Glutamatergic neuron (in vitro differentiated cells): ENCODE measurements around the gene MAP2K6. TPM values are rescaled to one million over a fixed set of nuclear protein-coding genes. Genes with fewer than 3 reads are reported as not detected.

Source experiments
- DNase-seq: peaks from one replicate; pipeline ENCODE4 v3.0.0; 2022
- H3K27ac Mint-ChIP-seq: one replicate; pipeline ENCODE4 v1.8.0; 2020; ENCODE audit warnings: mild to moderate bottlenecking, mixed read lengths, inconsistent platforms; ENCODE audit not compliant: unreplicated experiment
- H3K27me3 Mint-ChIP-seq: one replicate; pipeline ENCODE4 v1.8.0; 2020; ENCODE audit warnings: mild to moderate bottlenecking, moderate library complexity, mixed read lengths, inconsistent platforms; ENCODE audit not compliant: unreplicated experiment
- H3K36me3 Mint-ChIP-seq: one replicate; pipeline ENCODE4 v1.8.0; 2020; ENCODE audit warnings: mild to moderate bottlenecking, mixed read lengths, inconsistent platforms; ENCODE audit not compliant: unreplicated experiment
- H3K4me1 Mint-ChIP-seq: one replicate; pipeline ENCODE4 v1.8.0; 2020; ENCODE audit warnings: mild to moderate bottlenecking, low read depth, mixed read lengths, inconsistent platforms; ENCODE audit not compliant: unreplicated experiment
- H3K4me3 Mint-ChIP-seq: one replicate; pipeline ENCODE4 v1.8.0; 2020; ENCODE audit warnings: mild to moderate bottlenecking, mixed read lengths, inconsistent platforms; ENCODE audit not compliant: unreplicated experiment
- H3K9me3 Mint-ChIP-seq: one replicate; pipeline ENCODE4 v1.8.0; 2020; ENCODE audit warnings: mild to moderate bottlenecking, moderate library complexity, mixed read lengths, inconsistent platforms; ENCODE audit not compliant: unreplicated experiment
- total RNA-seq: library from RNA; stranded (reverse); fragmentation: NEBNext Ultra II Directional; extraction: Animal tissue kit (Norgen Biotek cat#: 25700); gene quantifications from one replicate; pipeline ENCODE4 v1.2.1, GENCODE V29; 2021; ENCODE audit not compliant: unreplicated experiment
- TF ChIP-seq, protein P1 (sequence below): fragments of 200-600 bp; sonication (generic); IDR thresholded peaks from one replicate; pipeline ENCODE4 v1.5.0; 2021; ENCODE audit not compliant: partially characterized antibody, unreplicated experiment

MAP2K6 gene
- total RNA-seq, 1 donor from 2014 or later, result 28.3 TPM

DNA sequence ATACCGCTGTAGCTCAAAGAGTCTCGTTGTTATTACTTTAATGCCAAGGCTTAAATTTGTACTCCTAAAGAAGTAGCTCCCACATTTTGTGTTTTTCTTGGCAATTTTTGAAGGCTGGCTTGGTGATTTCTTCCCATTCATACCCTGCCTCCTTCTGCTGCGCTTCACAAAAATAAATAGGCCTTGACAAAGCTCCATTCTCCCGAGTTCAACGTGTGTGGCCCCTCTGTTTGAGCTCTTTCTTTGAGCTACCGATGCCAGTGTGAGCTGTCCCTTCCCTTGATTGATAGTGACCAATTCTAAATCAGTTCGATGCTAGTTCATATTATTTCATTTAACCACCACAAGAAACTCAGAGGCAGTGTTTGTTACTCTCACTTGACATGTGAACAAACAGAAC, 96.8 kb downstream of the MAP2K6 start:
- no peak overlapping the region for H3K4me3 Mint-ChIP-seq
- TF ChIP-seq, protein P1, sequence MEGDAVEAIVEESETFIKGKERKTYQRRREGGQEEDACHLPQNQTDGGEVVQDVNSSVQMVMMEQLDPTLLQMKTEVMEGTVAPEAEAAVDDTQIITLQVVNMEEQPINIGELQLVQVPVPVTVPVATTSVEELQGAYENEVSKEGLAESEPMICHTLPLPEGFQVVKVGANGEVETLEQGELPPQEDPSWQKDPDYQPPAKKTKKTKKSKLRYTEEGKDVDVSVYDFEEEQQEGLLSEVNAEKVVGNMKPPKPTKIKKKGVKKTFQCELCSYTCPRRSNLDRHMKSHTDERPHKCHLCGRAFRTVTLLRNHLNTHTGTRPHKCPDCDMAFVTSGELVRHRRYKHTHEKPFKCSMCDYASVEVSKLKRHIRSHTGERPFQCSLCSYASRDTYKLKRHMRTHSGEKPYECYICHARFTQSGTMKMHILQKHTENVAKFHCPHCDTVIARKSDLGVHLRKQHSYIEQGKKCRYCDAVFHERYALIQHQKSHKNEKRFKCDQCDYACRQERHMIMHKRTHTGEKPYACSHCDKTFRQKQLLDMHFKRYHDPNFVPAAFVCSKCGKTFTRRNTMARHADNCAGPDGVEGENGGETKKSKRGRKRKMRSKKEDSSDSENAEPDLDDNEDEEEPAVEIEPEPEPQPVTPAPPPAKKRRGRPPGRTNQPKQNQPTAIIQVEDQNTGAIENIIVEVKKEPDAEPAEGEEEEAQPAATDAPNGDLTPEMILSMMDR, result no peak
- no peak for DNase-seq
- H3K27me3 Mint-ChIP-seq, result peaks cover 3% of the 10 kb centered on the region
- H3K9me3 Mint-ChIP-seq, result no peaks in the 10 kb centered on the region
- no peaks in the 10 kb centered on the region for H3K4me1 Mint-ChIP-seq
- no peak overlapping the region for H3K27ac Mint-ChIP-seq
- peaks cover 6% of the 10 kb centered on the region for H3K36me3 Mint-ChIP-seq

DNA sequence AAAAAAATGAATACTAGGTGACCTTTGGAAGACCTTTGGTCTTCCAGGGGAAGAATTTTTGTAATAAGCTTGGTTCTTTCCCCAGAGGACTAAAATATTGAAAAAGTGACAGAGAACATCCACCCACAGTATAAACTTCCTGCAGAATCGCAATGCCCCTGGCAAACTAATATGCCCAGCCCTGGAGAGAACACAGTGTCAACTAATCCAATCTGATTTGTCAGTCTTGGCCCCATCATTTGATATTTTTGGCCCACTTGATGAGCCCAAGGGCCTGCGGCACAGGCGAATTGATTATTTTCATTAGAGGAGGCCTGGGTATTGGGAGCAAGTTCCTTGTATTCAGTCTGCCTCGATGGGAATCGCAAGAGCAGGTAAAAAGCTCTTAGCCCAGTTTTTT, 98.4 kb downstream of the MAP2K6 start:
- H3K36me3 Mint-ChIP-seq, result peaks cover 6% of the 10 kb centered on the region
- TF ChIP-seq, protein P1, result no peak
- DNase-seq, result no peak
- H3K4me3 Mint-ChIP-seq, result no peak overlapping the region
- no peak overlapping the region for H3K27ac Mint-ChIP-seq
- H3K27me3 Mint-ChIP-seq, result peaks cover 3% of the 10 kb centered on the region
- H3K4me1 Mint-ChIP-seq, result no peaks in the 10 kb centered on the region
- no peaks in the 10 kb centered on the region for H3K9me3 Mint-ChIP-seq

GRCh38 chr17:69516225-69516624, 101.7 kb downstream of the MAP2K6 start:
- TF ChIP-seq, protein P1, result no peak
- no peak overlapping the region for H3K27ac Mint-ChIP-seq
- DNase-seq, result no peak
- no peak overlapping the region for H3K4me3 Mint-ChIP-seq
- no peaks in the 10 kb centered on the region for H3K9me3 Mint-ChIP-seq
- H3K27me3 Mint-ChIP-seq, result peaks cover 3% of the 10 kb centered on the region
- H3K36me3 Mint-ChIP-seq, result peaks cover 6% of the 10 kb centered on the region
- no peaks in the 10 kb centered on the region for H3K4me1 Mint-ChIP-seq

DNA sequence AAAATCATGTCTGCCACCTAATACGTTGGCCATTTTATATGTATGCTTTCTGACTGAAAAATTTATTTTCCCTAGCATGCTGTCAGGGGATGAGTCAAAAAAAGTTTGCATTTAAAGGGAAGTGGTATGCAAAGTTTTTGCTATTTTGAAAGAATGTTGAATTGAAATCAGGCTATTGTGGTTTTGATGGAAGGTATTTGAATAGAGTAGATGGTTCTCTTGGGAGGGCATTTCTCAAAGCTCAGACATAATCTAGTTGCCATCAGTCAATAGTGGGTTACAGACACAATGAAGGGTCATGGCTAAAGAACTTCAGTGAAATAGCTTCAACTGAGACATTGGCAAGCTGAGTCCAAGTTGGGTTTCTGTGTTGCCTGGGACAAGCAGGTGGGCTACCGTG, 102.4 kb downstream of the MAP2K6 start:
- Mint-ChIP-seq H3K4me1 (no peaks in the 10 kb centered on the region), H3K36me3 (peaks cover 6% of the 10 kb centered on the region), H3K27ac (no peak overlapping the region), H3K27me3 (peaks cover 3% of the 10 kb centered on the region), H3K4me3 (no peak overlapping the region), H3K9me3 (no peaks in the 10 kb centered on the region)
- TF ChIP-seq, protein P1, result no peak
- DNase-seq, result no peak

- no peaks in the 10 kb centered on the region for H3K9me3 Mint-ChIP-seq
- H3K4me3 Mint-ChIP-seq, result no peak overlapping the region
- TF ChIP-seq, protein P1, result no peak
- H3K4me1 Mint-ChIP-seq, result peaks cover 6% of the 10 kb centered on the region
- no peak for DNase-seq
- peaks cover 6% of the 10 kb centered on the region for H3K27me3 Mint-ChIP-seq
- H3K27ac Mint-ChIP-seq, result no peak overlapping the region
- H3K36me3 Mint-ChIP-seq, result peaks cover 6% of the 10 kb centered on the region
Measured at GRCh38 chr17:69518951-69519350, 104.5 kb downstream of the MAP2K6 start.
